NCI-H2029 (cell line): ENCODE data around the gene HOXC10.

Source experiments
- DNase-seq: peaks from one replicate; lab custom pipeline; 2025; lab: John Stamatoyannopoulos, UW

The HOXC10 gene

GRCh38 chr12:54030442-54030801 is 45.5 kb downstream of the HOXC10 start:
- DNase-seq: no peak

- no peak for DNase-seq
These were observed 46.0 kb downstream of the HOXC10 start for GRCh38 chr12:54030889-54031471.

- no peak for DNase-seq
These were observed 46.5 kb downstream of the HOXC10 start for GRCh38 chr12:54031480-54031879.

GRCh38 chr12:54032086-54032619 is 47.2 kb downstream of the HOXC10 start:
- no peak for DNase-seq

DNA sequence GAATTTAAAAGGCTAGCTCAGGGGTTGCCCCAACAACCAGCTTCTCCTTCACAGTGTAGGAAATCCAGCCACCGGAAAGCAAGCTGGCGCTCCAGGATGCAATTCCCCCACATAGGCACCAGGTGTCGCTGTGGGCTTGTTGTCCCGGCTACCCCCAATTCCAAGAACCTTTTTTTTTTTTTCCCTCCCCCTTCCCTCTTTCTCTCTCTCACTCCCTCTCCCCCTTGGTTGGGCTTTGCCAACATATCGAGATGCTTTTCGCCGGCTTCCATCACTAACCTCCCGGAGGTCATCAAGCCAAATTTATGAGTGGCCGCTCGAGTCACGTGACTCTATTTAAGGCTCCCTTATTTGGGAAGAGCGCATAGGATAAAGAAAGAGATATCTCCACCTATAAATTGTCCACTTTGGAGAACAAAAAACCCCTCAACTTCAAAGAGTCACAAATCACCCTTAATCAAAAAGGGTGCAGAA is 47.7 kb downstream of the HOXC10 start, which contains the start of gene HOXC5:
TSS of gene HOXC5 (plus strand) at position 424 of the 474 bp plus-strand sequence. CDS start 73 bp downstream, outside the sequence.
- DNase-seq: peak; percentile 22

DNA sequence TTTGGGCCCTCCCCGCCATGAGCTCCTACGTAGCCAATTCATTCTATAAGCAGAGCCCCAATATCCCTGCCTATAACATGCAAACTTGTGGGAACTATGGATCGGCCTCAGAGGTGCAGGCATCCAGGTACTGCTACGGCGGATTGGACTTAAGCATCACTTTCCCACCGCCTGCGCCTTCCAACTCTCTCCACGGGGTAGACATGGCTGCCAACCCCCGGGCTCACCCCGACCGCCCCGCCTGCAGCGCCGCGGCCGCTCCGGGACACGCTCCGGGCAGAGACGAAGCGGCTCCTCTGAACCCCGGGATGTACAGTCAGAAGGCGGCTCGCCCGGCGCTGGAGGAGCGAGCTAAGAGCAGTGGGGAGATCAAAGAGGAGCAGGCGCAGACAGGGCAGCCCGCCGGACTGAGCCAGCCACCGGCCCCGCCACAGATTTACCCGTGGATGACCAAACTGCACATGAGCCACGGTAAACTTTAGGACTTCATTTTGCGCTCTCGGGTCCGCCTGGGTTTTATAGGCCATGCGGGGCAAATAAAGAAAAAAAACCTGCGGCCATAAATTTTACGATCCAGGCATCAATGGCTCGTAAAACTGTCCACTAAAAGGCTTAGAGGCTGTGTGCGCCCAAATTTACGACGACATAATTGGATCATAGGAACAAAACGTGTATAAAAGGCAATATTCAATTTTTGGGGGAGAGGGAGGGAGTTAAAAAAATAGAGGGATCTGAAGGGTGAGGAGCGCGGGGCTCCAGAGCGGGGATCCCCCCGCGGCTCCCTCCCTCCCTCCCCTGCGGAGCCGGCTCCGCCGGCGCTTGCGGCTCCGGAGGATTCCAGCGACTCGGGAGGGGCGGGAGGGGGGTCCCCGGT is 48.4 kb downstream of the HOXC10 start:
- no peak for DNase-seq

DNA sequence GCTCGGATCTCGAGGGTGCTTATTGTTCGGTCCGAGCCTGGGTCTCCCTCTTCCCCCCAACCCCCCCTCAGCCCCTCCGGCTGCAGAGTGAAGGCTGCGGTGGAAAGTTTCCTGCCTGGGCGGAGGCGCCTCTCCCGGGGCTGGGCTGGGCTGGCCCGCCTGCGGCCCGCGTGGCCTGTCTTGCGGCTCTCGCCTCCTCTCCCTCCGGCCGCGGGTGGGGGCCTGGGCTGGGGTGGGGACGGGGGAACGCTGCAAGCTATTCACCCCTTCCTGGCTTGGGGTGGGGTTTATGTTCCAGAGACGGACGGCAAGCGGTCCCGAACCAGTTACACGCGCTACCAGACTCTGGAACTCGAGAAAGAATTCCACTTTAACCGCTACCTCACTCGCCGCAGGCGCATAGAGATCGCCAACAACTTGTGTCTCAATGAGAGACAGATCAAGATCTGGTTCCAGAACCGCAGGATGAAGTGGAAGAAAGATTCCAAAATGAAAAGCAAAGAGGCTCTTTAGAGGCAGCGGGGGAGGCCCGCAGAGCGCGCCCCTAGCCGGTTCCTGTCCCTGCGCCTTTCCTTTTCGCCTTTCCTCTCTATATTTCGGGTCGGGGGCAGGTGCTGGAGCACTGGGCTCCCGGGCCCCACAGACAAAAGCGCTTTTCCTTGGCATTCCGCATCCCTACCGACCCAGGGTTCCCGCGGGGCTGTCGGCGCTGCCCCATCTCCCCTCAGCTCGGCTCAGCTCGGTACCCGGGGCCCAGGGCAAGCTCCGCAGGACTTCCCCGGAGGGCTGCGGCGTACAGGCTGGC is 49.2 kb downstream of the HOXC10 start:
- no peak for DNase-seq

DNA sequence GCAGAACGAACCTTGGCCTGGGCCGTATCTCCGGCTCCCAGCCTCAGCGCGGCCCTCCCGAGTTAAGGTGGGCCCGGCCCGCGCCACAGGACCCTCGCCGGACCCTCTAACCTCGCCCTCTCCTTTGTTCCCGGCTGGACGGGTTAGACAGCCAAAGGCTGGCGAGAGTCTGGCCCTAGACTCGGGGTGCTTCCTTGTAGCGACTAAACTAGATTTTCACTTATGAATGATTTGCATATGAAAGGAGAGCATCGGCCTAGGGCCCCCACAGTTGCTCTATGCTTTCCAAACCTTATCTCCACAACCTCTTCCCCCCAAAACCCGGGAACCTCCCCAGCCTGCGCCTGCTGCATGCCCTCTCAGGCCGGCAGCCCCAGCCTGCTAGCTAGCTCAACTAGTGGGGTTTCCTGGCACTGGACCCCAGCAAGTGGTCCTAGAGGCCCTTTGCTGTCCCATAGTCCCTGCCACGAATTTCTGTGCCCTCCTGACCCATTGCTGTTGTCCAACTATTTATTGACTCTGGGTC is 49.9 kb downstream of the HOXC10 start:
- no peak for DNase-seq

- DNase-seq: no peak
These were observed 50.8 kb downstream of the HOXC10 start for GRCh38 chr12:54035568-54036264.

DNA sequence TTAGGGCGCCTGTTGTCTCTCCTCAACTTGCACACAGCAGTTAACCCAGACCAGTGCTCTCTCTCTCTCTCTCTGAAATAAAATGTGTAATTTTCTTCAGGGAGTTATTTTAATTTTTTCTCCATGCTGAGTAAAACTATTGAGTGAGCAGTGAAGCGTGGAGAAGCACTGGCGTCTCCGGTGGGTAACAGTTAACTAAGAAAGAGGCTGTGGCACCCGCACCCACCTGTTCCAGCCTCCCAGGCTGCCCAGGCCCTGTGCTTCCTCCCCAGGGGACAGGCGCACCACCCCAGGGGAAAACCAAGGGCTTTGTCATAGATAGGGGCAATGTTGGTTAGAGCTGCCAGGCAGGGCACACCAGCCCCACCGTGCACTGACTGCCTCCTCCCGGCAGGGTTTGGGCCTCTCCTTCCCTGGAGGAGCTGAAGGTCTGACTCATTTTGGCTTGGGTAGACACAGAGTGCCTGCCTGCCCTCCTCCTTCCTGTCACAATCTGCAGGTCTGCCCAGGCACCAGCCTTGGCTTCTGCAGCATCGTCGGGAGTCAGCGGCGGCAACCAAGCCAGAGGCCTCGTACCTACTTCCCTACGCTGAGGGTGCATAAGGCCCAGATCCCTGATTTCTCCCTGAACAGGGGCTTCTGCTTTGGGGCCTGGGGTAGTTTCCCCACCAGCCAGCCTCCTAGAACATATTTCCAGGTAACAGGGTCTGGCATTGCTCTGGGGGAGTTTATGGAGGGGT is 51.8 kb downstream of the HOXC10 start:
- DNase-seq: no peak

GRCh38 chr12:54037360-54038283 is 52.7 kb downstream of the HOXC10 start:
- DNase-seq: no peak

DNA sequence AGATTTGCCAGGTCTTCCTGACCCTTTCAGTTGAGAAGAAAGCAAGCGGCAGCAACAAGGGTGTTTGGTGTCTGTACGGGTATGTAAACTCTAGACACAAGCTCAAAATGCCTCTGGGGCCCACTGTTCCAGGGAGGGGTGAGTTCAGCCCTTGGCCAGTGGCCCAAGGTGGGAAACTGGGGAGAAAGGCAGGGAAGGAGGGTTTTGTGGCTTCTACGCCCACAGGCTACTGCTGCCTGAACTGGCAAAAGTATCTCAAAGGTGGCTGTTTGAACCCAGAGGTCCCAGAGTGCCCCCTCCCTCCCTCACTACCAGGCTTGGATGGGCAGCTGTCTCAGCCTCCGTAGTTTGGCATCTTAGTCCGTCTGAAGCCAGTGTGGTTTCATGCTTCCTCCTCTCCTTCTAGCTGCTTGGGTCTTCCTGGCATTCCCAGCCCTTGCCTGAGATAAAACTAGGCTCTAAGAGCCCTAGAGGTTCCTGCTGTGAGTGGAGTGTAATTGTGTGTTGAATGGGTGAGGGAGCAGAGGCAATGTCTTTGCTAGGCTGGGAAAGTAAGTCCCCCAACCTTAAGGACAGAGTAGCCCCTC is 53.4 kb downstream of the HOXC10 start:
- DNase-seq: no peak

DNA sequence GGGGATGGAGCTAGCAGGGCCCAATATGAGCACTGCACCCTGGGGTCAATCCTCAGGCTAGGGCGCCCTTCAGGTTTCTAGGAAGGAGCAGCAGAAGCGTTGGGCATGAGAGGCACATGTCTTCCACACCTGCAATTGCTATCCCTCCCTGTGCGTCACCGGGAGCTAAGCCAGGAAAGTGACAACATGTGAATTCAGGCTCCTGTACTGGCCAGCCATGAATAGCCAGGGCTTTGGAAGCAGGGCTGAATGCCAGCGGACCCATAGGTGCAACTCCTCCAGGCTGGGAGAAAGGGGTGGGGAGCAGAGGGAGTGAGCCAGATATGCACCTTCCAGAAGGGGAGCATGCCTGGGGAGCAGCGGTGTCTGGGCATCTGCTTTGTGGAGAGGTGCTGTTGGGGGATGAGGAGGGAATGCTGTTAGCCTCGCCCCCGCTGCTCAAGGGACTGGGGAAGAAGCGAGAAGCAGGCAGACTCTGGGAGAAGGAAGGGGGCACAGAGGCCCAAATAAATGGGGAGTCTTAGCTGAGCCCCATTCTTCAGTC is 54.0 kb downstream of the HOXC10 start:
- no peak for DNase-seq

DNA sequence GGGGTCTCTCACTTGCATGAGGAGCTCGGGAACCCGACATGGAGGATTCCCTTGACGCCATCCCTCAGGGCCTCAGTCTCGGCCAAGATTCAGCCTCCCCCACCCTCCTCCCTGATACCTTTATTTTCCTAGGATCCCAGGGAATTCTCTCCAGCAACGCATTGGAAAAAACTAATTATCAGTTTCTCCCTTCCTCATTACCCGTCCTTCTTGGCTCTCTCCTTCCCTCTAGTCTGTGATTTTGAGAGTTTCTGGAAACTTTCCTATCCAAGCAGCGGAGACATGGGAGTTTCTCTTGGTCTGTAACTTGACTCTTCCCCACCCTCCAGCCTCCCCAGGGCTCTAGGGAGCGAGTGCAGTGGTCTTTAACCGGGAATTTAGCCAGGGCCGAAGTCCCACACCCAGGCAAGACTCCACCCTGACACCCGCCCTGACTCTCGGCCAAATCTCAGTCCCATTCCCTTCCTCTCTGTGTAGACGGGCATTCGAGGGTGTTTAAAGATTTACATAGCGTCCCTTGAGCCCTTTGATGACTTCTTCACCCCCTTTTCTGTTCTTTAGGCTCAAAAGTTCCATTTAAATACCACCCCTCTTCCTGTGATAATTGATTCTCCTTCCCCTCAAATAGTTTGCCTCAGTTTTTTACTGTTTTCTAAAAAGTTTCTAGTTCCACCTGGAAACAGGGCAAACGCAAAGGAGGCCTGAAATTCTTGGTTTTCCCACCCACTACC is 54.6 kb downstream of the HOXC10 start:
- no peak for DNase-seq
